Kidney (tissue), 14 donors: ENCODE measurements around the gene CDK14. TPM values are rescaled to one million over a fixed set of nuclear protein-coding genes. Genes with fewer than 3 reads are reported as not detected.
"Not testable (repeated sequence)": the region's sequence is repeated elsewhere in the genome, so short reads cannot be mapped to it uniquely, and the experiment has no call there.

Experiments
- DNase-seq, 5 donors: peaks; one replicate each; pipeline ENCODE4 v3.0.0-alpha.2; 2013 to 2020
- FAIRE-seq: peaks from 2 replicates; lab custom pipeline; 2012; peaks lifted over from hg19 to GRCh38; lab: Jason Lieb, UNC
- H3K27ac ChIP-seq, 2 donors: one replicate each; pipeline ENCODE4 v1.7.0; 2013; ENCODE audit warnings: low read depth in 2 of 2, low read length in 2 of 2, inconsistent platforms in 1 of 2
- H3K27me3 ChIP-seq: one replicate; pipeline ENCODE4 v1.7.1; 2013; ENCODE audit warnings: low read length, inconsistent platforms; ENCODE audit not compliant: control insufficient read depth, insufficient read depth
- H3K36me3 ChIP-seq, 3 donors: one replicate each; pipeline versions ENCODE4 v1.7.0 to v1.7.1; 2013; ENCODE audit warnings: low read length in 3 of 3, control low read depth in 1 of 3, inconsistent platforms in 1 of 3; ENCODE audit not compliant: insufficient read depth in 3 of 3, control insufficient read depth in 2 of 3
- H3K4me1 ChIP-seq, 3 donors: one replicate each; pipeline versions ENCODE4 v1.7.0 to v1.7.1; 2013; ENCODE audit warnings: low read length in 3 of 3, inconsistent platforms in 1 of 3, low read depth in 1 of 3; ENCODE audit not compliant: control insufficient read depth in 2 of 3, insufficient read depth in 2 of 3
- H3K4me3 ChIP-seq, 3 donors: one replicate each; pipeline versions ENCODE4 v1.7.0 to v1.8.1; 2013; ENCODE audit warnings: low read length in 3 of 3, control low read depth in 1 of 3, inconsistent platforms in 1 of 3
- H3K9ac ChIP-seq, 3 donors: one replicate each; pipeline versions ENCODE4 v1.7.0 to v1.7.1; 2013; ENCODE audit warnings: low read length in 3 of 3, control low read depth in 1 of 3, inconsistent platforms in 1 of 3
- H3K9me3 ChIP-seq, 3 donors: one replicate each; pipeline versions ENCODE4 v1.7.0 to v1.7.1; 2013; ENCODE audit warnings: low read length in 3 of 3, control low read depth in 1 of 3, inconsistent platforms in 1 of 3; ENCODE audit not compliant: control insufficient read depth in 2 of 3, insufficient read depth in 1 of 3
- intact Hi-C: fragments of 100-400 bp; cut with DNase I; formaldehyde crosslinking; loops from one replicate; pipeline ENCODE4 v1.11.1; 2022
- polyA plus RNA-seq: library from polyadenylated mRNA; stranded (reverse); fragments of 350-450 nt; fragmentation: Illumina TruSeq; extraction: RNeasy Lipid Tissue Mini Kit (QIAGEN cat#74804); gene quantifications from one replicate; pipeline ENCODE4 v1.2.3, GENCODE V29; 2014; ENCODE audit warnings: low read depth, low replicate concordance; ENCODE audit not compliant: insufficient read depth
- total RNA-seq: library from RNA; stranded (reverse); fragmentation: NEBNext Ultra II Directional; extraction: Animal tissue kit (Norgen Biotek cat#: 25700); gene quantifications from one replicate; pipeline ENCODE4 v1.2.1, GENCODE V29; 2021
- TF ChIP-seq, protein P1 (sequence below): IDR thresholded peaks from 3 replicates; pipeline ENCODE4 v1.5.1; 2012; ENCODE audit warnings: mild to moderate bottlenecking, moderate library complexity, borderline replicate concordance; ENCODE audit not compliant: insufficient read depth; ENCODE audit errors: extremely low read depth
- donor health status: control.
- donor health status: control.
- donor health status: control.
- donor health status: control.
- donor health status: control.
- donor health status: DM: yes; HTN: yes; CAD: no.
- donor health status: Normal renal cell carcinoma (clear cell type).

CDK14 gene
- total and polyA plus RNA-seq, 2 donors from 2014 or later = 11.9 to 33.9 TPM

DNA sequence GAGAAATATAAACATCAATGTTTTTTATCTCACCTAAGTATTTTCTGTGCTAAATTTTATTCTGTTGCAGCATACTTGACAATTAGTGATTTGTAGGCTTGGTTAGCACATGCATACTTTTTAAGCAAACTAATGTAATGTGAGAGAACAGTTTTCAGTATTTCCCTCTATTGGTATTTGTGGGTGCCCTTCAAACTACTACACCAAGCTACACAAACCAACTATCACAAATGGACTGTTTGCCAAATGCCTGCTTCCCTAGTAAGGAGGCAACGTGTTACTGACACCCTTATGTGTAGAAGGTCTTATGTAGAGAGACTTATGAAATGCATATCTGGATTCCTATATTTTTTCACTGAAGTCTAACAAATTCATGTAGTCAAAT, 569.7 kb downstream of the CDK14 start:
- no peaks in the 10 kb centered on the region for H3K4me1 ChIP-seq
- intact Hi-C loops = no loop called here
- no peak overlapping the region for H3K4me3 ChIP-seq
- H3K27me3 ChIP-seq = no peaks in the 10 kb centered on the region
- H3K9me3 ChIP-seq = no peaks in the 10 kb centered on the region
- H3K9ac ChIP-seq = no peak overlapping the region
- TF ChIP-seq, protein P1, sequence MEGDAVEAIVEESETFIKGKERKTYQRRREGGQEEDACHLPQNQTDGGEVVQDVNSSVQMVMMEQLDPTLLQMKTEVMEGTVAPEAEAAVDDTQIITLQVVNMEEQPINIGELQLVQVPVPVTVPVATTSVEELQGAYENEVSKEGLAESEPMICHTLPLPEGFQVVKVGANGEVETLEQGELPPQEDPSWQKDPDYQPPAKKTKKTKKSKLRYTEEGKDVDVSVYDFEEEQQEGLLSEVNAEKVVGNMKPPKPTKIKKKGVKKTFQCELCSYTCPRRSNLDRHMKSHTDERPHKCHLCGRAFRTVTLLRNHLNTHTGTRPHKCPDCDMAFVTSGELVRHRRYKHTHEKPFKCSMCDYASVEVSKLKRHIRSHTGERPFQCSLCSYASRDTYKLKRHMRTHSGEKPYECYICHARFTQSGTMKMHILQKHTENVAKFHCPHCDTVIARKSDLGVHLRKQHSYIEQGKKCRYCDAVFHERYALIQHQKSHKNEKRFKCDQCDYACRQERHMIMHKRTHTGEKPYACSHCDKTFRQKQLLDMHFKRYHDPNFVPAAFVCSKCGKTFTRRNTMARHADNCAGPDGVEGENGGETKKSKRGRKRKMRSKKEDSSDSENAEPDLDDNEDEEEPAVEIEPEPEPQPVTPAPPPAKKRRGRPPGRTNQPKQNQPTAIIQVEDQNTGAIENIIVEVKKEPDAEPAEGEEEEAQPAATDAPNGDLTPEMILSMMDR = no peak
- no peak for DNase-seq
- H3K27ac ChIP-seq = no peak overlapping the region
- FAIRE-seq = no peak
- no peaks in the 10 kb centered on the region for H3K36me3 ChIP-seq

DNA sequence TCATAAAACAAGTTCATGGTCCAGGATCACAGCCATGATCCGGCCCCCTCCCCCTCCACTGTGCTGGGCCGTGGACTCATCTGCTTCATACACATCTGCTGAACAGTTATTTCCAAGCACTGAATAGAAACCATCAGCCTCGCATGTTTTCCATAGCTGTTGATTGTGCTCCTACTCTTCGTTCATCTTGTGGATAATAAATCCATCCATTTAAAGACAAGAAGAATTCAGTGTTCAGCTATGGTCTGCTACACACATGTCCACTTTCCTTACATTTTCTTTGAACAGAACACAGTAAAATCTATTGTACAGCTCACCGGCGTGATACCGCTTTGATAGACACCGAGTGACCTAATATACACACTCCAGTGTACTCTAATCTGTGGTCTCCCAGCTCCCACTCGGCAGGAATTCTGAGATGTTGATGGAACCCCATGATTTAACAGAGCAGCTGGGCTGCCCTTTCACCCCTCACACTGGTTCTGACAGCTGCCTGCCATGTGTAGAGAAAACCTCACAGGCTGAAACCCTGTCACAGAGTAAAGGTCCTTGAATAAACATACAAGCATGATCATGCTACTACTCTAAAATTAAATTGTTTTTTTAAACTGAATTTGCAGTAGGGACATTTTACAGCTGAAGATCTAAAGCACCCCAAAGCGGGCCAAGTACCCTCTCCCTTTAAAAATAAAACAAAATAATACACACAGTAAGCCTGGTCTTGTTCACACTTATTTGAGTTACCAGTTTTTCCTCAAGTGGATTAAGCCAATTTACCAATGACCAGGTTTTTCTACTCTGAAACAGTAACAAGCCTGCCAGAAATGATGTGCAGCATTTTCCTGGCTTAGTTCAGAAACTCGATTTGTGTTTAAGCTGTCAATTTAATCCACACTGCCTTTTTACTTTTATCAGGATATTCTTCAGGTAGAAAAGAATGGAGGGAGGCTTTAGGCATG, 573.0 kb downstream of the CDK14 start:
- Histone ChIP-seq H3K36me3 (no peaks in the 10 kb centered on the region), H3K4me1 (no peaks in the 10 kb centered on the region), H3K27ac (no peak overlapping the region), H3K9ac (no peak overlapping the region), H3K4me3 (no peak overlapping the region), H3K9me3 (no peaks in the 10 kb centered on the region), H3K27me3 (no peaks in the 10 kb centered on the region)
- TF ChIP-seq, protein P1 = no peak
- FAIRE-seq (no peak), DNase-seq (peak in 4 of 5 donors; percentile 44 to 75 (median 64))
- intact Hi-C loops = no loop called here

DNA sequence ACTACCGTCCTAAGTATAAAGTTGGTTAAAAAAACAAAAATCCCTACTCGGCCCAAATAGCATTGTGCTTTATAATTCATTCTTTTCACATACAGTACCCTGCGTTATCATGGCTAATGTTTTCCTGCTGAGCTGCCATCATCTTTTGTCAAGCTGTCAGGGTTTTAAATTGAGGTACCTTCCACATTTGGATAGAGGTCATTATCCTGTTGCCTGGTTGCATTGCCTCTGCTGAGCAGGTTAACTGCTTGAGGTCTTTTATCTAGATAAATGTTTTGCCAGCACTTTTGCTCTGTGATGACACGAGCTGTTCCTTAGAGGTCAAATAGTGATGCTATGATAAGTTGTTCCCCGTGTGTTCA, 573.7 kb downstream of the CDK14 start:
- Histone ChIP-seq H3K4me3 (no peak overlapping the region), H3K9ac (no peak overlapping the region), H3K36me3 (no peaks in the 10 kb centered on the region), H3K27ac (no peak overlapping the region), H3K4me1 (no peaks in the 10 kb centered on the region), H3K9me3 (no peaks in the 10 kb centered on the region), H3K27me3 (no peaks in the 10 kb centered on the region)
- intact Hi-C loops = no loop called here
- TF ChIP-seq, protein P1 = no peak
- FAIRE-seq = no peak
- DNase-seq = no peak

DNA sequence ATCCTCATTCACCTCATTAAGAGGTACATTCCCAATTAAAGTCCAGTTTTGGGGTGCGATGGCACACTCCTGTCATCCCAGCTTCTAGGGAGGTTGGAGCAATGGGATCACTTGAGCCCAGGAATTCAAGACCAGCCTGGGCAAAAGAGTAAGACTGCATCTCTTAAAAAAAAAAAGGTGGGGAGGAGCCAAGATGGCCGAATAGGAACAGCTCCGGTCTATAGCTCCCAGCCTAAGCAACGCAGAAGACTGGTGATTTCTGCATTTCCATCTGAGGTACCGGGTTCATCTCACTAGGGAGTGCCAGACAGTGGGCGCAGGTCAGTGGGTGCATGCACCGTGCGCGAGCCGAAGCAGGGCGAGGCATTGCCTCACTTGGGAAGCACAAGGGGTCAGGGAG, 577.1 kb downstream of the CDK14 start:
- H3K27ac ChIP-seq, FAIRE-seq, H3K4me1 ChIP-seq, intact Hi-C loops, H3K27me3 ChIP-seq, H3K4me3 ChIP-seq, DNase-seq, H3K36me3 ChIP-seq, H3K9ac ChIP-seq, H3K9me3 ChIP-seq: not testable (repeated sequence)
